Heart right ventricle (tissue), 16 donors: Measurements from ENCODE around the gene LYSMD1. TPM values are rescaled to one million over a fixed set of nuclear protein-coding genes. Genes with fewer than 3 reads are reported as not detected.

Source experiments
- ATAC-seq, 8 donors: fragments of 200-7000 bp; cut with Tn5 transposase; one replicate each; pipeline ENCODE4 v1.9.1; 2020; ENCODE audit warnings: mild to moderate bottlenecking in 8 of 8, moderate library complexity in 8 of 8, moderate number of reproducible peaks in 1 of 8
- DNase-seq, 2 donors: peaks; one replicate each; pipeline ENCODE4 v3.0.0-alpha.2; 2020
- H3K27ac ChIP-seq, 10 donors: fragments of 200-600 bp; sonication (generic) in 2 of 10; one replicate each; pipeline versions ENCODE4 v1.5.0 to v1.8.0; 2020 to 2022; ENCODE audit warnings: mild to moderate bottlenecking in 3 of 10
- H3K27me3 ChIP-seq, 7 donors: fragments of 200-600 bp; one replicate each; pipeline ENCODE4 v1.8.0; 2021 to 2022; ENCODE audit warnings: mild to moderate bottlenecking in 2 of 7
- H3K36me3 ChIP-seq, 9 donors: fragments of 200-600 bp; sonication (generic) in 1 of 9; one replicate each; pipeline versions ENCODE4 v1.5.0 to v1.8.0; 2020 to 2022; ENCODE audit warnings: mild to moderate bottlenecking in 2 of 9
- H3K4me1 ChIP-seq, 9 donors: fragments of 200-600 bp; sonication (generic) in 1 of 9; one replicate each; pipeline versions ENCODE4 v1.5.0 to v1.8.0; 2020 to 2022; ENCODE audit warnings: mild to moderate bottlenecking in 4 of 9
- H3K4me3 ChIP-seq, 10 donors: fragments of 200-600 bp; sonication (generic) in 2 of 10; one replicate each; pipeline versions ENCODE4 v1.5.0 to v1.8.0; 2020 to 2022; ENCODE audit warnings: mild to moderate bottlenecking in 7 of 10, moderate library complexity in 2 of 10
- H3K9me3 ChIP-seq, 11 donors: fragments of 200-600 bp in 10 of 11; sonication (generic) in 2 of 11; one replicate each; pipeline versions ENCODE4 v1.5.0 to v1.8.0; 2013 to 2022; ENCODE audit warnings: mild to moderate bottlenecking in 2 of 11, control low read depth in 1 of 11, moderate library complexity in 1 of 11
- CTCF ChIP-seq, 9 donors: fragments of 200-600 bp; sonication (generic) in 2 of 9; IDR thresholded peaks; one replicate each; pipeline versions ENCODE4 v1.5.0 to v1.8.0; 2021 to 2022; ENCODE audit warnings: antibody characterized with exemption in 9 of 9, mild to moderate bottlenecking in 5 of 9, moderate library complexity in 1 of 9
- WGBS, 2 donors: extraction: QIAGEN DNeasy Blood & Tissue Kit; methylation state at CpG; one replicate each; pipeline ENCODE4 v1.1.7; 2013; ENCODE audit warnings: inconsistent platforms in 1 of 2; 5-methylcytosine and 5-hydroxymethylcytosine counted together
- intact Hi-C, 10 donors: fragments of 100-400 bp; cut with DNase I; formaldehyde crosslinking; loops; one replicate each; pipeline versions ENCODE4 v1.11.1 to v1.14.2; 2022
- polyA plus RNA-seq, 2 donors: library from polyadenylated mRNA; stranded (reverse); fragments of 200-250 nt; gene quantifications; one replicate each; pipeline ENCODE4 v1.2.3, GENCODE V29; 2013
- total RNA-seq, 10 donors: library from RNA; stranded (reverse); fragmentation: NEBNext Ultra II Directional in 3 of 10; extraction: Animal tissue kit (Norgen Biotek cat#: 25700) in 3 of 10; gene quantifications; one replicate each; pipeline versions ENCODE4 v1.2.1 to v1.2.4, GENCODE V29; 2021 to 2023
- donor health status: Arrhythmogenic right ventricular cardiomyopathy.
- donor health status: ischemic (EF 13 %, LVEDD 7.1; RV severe dilation, severe dysfunction).
- donor health status: healthy with polysubstance abuse.
- donor health status: DM: no; HTN: yes; CAD: no.
- donor health status: DM: no; HTN: no; CAD: no.
- donor health status: ischemic (EF 25% LVEDD 6.9; RV normal size, moderate dysfunction).
- donor health status: ischemic (EF 25% LVEDD 5.7; RV mildly dilated, moderate dysfunction).
- donor health status: healthy.
- donor health status: DM: yes; HTN: yes; CAD: no.
- donor health status: Ischemic cardiomyopathy.
- donor health status: ischemic (EF 35%, LVEDD 5.7; RV mildly dilated, moderate dysfunction).
- donor health status: nonischemic (EF 11% LVEDD 7.7; RV severe dilation, severe dysfunction).
- donor health status: DM: yes; HTN: yes; CAD: no.
- donor health status: PGD.
- donor health status: ischemic (EF 29% LVEDD 5.4; RV normal size, mild dysfunction).
- donor health status: nonischemic (EF 23%, LVEDD 6.1; RV moderate dilation, normal function).

The LYSMD1 gene
- total and polyA plus RNA-seq, 12 donors: 5.7 to 16.5 (median 12.8) TPM

- DNase-seq (no peak), ATAC-seq (no peak)
- 94 to 96% methylated on average over 10 of the region's 10 CpGs for WGBS, 2 donors
- no peaks in the 10 kb centered on the region for H3K9me3 ChIP-seq
- H3K36me3 ChIP-seq: peaks cover 0 to 69% (median 59%) of the 10 kb centered on the region in 9 donors
- H3K4me3 ChIP-seq: no peak overlapping the region
- H3K27ac ChIP-seq: no peak overlapping the region
- TF ChIP-seq CTCF (IDR thresholded peaks at IDR 0.05): no peak
- peaks cover 0 to 23% (median 11%) of the 10 kb centered on the region in 9 donors for H3K4me1 ChIP-seq
- intact Hi-C loops: no loop called here
- no peaks in the 10 kb centered on the region for H3K27me3 ChIP-seq
Observed at GRCh38 chr1:151184211-151184610, 18.5 kb upstream of the LYSMD1 start.

- H3K27ac ChIP-seq: no peak overlapping the region
- peak in 1 of 8 donors; percentile 32 for ATAC-seq
- 92 to 95% methylated on average over 17 of the region's 17 CpGs for WGBS, 2 donors
Observed at GRCh38 chr1:151176514-151177045, 10.9 kb upstream of the LYSMD1 start.

GRCh38 chr1:151175863-151176262 lies 10.2 kb upstream of the LYSMD1 start, which contains the start of gene TMOD4:
TMOD4 (minus strand) TSS chr1:151175981; CDS start chr1:151174875, 1,106 bp downstream.
- ATAC-seq (peak in 7 of 8 donors; percentile 24 to 66 (median 45)), DNase-seq (no peak)
- 61 to 65% methylated on average over 4 of the region's 4 CpGs for WGBS, 2 donors
- peak in 8 of 9 donors; percentile 16 to 59 (median 42) for TF ChIP-seq CTCF (IDR thresholded peaks at IDR 0.05)
- no peaks in the 10 kb centered on the region for H3K9me3 ChIP-seq
- no peak within 1 kb of the TSS for H3K4me3 ChIP-seq
- peaks cover 0 to 93% (median 43%) of the 10 kb centered on the region in 9 donors for H3K36me3 ChIP-seq
- H3K4me1 ChIP-seq: peaks cover 0 to 10% (median 0%) of the 10 kb centered on the region in 9 donors
- H3K27me3 ChIP-seq: no peaks in the 10 kb centered on the region
- intact Hi-C loops: no loop called here
- H3K27ac ChIP-seq: peak within 1 kb of the TSS in 1 of 10 donors; percentile 40

More at GRCh38 chr1:151176514-151177045, 10.9 kb upstream of the LYSMD1 start:
- Histone ChIP-seq H3K36me3 (peaks cover 0 to 94% (median 50%) of the 10 kb centered on the region in 9 donors), H3K4me1 (peaks cover 0 to 10% (median 0%) of the 10 kb centered on the region in 9 donors), H3K27me3 (no peaks in the 10 kb centered on the region), H3K4me3 (no peak overlapping the region), H3K9me3 (no peaks in the 10 kb centered on the region)
- intact Hi-C loops: no loop called here
- no peak for TF ChIP-seq CTCF (IDR thresholded peaks at IDR 0.05)
- no peak for DNase-seq

- no peak for TF ChIP-seq CTCF (IDR thresholded peaks at IDR 0.05)
- ATAC-seq: peak in 4 of 8 donors; percentile 37 to 53 (median 44)
- Histone ChIP-seq H3K27me3 (no peaks in the 10 kb centered on the region), H3K4me3 (no peak overlapping the region), H3K27ac (peak overlapping the region in 1 of 10 donors; percentile 40), H3K9me3 (no peaks in the 10 kb centered on the region), H3K4me1 (peaks cover 0 to 10% (median 0%) of the 10 kb centered on the region in 9 donors), H3K36me3 (peaks cover 0 to 93% (median 37%) of the 10 kb centered on the region in 9 donors)
- intact Hi-C loops: no loop called here
- WGBS, 2 donors: 57 to 65% methylated on average over 6 of the region's 6 CpGs
- no peak for DNase-seq
Observed at GRCh38 chr1:151175041-151175741, 9.5 kb upstream of the LYSMD1 start.
